Measurements from ENCODE around the gene SH2D5.
"Not testable (repeated sequence)": the region's sequence is repeated elsewhere in the genome, so short reads cannot be mapped to it uniquely, and the experiment has no call there.

Gene SH2D5

DNA sequence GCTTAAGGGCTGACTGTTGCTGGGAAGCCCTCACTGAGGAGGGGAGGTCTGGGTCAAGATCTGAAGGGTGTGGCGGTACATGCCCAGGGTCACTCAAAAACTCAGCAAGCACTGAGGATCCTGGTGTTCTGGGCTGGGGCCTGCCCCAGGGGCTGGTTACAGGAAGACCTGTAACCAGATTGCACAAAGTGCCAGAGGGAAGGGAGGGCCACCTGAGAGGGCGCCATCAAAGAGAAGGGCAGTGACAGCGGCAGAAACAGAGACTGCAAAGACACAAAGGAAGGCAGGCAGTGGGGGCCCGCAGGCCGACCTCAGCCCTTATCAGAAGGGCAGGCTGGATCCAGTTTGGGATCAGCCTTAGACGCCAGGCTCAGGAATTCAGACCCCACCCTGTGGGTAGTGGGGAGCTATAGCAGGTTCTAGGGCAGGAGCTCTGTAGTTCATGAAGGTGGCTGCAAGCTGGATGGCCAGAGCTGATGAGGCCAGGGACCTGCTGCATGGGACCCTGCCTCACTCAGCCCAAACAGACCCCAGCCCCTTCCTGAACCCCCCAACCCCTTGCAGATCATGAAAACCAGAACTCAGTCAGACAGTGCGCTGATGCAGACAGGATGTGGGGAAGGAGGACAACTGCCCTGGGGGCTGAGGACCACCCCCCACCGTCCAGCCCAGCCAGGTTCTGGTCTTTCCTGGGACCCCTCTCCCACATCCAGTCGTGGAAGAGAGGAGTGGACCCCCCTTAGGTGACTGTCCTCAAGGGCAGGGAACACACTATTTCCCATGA is 3.9 kb downstream of the SH2D5 start:
- no peak for DNase-seq (ENCODE audit: low spot score)

DNA sequence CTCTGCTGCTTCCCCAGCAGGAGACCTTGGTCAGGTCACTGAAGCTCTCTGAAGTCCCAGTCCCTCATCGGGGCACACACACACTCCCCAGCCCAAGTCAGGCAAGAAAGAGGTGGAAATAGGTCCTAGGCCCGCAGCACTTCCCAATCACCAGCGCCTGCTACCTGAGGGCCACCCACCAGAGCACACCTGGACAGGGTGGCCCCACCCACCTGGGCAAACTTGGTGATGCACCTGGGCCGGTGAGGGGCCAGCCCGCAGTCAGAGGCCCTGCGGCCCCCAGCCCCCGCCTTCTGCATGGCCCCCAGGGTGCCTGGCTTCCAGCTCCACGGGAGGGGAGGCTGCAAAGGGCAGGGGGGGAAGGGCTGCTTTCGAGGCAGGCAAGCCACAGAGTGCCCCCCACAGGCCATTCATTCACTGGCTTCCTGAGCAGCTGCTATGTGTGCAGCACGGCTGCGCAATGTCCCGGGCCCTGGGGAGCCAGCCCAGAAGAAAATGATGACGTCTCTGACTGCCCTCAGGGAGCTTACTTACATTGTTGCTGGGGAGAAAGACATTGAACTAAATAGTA is 4.7 kb downstream of the SH2D5 start:
- no peak for DNase-seq (ENCODE audit: low spot score)

DNA sequence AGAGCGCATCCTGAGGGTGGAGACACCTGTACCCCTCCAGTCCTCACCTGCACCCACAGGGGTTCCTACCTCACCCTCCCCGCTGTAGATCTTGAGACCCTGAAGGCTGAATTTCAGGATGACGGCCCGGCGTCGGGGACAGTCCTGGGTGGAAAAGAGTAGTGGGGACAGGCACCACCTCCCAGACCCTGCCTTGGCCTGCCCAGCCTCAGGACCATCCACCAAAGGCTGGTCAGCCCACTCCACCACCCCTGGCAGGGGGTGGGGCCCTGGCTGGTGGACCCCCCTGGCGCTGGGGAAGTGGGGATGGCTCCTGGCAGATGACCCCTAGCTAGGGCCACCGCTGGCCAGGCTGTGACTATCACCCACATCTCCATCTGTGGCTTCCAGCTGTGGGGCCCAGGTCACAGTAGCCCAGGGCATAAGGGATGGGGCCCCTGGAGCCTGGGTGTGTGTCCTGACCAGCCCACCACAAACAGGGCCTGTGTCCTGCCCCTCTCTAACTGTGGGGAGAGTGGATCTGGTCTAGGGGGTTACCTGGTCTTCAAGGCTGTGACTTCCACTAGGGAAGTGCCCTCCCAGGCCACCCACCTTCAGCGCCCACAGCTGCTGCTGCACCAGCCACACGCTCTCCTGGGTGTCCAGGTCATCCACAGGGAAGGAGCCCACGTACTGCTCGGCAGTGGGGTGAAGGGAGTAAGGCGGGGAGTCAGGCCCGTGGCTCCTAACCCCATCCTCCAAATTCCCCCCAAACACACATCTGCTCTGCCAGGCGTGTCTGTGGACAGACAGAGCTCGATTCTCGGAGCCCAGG is 5.4 kb downstream of the SH2D5 start:
- no peak for DNase-seq (ENCODE audit: low spot score)

DNA sequence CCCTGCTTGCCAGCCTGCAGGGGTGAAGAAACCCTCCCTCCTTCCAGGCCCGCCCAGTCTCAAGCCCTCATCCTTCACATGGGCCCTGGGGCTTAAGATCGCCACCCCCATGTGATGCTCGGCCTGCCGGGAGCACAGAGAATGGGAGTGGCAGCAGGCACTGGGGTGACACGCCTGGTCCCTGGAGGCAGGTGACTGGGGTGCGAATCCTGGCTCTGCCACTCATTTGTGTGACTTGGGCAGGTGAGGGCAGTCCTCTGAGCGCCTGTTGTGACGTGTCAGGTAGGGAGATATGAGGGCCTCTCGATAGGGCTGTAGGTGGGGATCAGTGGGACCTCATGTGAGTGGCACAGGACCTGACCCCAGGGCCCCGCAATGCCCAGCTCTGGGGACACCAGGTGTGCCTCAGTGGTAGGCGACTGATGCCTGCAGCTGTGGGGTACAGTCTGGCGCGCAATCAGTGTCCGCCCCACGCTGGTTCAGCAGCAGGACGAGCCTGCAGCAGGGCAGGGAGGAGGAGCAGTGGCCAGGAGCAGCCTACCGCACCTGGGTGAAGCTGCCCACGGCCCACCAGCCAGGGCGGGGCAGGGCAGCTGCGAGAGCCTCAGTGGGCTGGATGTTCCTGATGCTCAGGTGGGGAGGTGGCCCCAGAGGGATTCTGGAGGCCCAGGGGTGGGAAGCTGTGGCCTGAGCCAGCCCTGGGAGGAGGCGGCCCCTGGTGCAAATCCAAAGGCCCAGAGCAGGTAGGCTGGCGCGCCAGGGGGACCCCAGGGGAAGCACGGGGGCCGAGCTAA is 6.2 kb downstream of the SH2D5 start:
- no peak for DNase-seq (ENCODE audit: low spot score)

DNA sequence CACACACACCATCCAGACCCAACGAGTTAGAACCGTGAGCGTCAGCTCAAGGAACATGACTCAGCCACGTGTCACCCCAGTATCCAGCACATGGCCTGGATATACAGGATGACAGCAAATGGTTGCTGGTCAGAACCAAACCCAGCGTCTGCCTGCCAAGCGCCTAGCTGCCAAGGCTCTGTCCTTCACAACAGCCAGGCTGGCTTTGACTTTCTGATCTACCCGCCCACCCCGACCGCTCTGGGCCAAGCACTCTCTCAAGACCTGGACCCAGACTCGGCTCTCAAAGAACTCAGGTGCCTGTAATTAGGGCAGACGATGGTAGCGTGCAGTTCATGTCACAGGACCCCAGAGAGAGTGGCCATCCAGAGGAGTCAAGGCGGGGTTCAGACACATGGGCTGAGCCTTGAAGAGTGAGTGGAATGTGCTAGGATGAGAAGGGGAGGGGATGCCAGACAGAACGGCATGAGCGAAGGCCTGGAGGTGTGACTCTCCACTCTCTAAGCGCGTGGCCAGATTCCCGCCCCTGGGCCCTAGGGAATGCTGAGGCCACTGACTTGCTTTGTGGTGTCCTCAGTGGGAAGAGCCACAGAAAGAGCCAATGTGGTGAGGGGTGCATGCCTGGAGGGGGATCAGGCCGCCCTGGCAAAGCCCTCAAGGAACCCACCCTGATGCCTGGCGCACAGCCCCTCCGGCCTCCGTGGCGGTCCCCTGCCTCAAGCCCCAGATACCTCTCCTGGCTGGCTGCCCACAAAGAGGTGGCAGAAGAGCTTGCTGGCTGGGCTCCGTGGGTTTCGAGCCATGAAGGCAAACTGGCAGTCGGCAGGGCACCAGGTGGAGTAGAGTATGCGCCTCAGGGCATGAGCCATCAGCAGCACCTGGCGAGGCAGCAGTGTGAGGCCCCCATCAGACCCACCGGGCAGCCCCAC is 7.0 kb downstream of the SH2D5 start:
- no peak for DNase-seq (ENCODE audit: low spot score)

DNA sequence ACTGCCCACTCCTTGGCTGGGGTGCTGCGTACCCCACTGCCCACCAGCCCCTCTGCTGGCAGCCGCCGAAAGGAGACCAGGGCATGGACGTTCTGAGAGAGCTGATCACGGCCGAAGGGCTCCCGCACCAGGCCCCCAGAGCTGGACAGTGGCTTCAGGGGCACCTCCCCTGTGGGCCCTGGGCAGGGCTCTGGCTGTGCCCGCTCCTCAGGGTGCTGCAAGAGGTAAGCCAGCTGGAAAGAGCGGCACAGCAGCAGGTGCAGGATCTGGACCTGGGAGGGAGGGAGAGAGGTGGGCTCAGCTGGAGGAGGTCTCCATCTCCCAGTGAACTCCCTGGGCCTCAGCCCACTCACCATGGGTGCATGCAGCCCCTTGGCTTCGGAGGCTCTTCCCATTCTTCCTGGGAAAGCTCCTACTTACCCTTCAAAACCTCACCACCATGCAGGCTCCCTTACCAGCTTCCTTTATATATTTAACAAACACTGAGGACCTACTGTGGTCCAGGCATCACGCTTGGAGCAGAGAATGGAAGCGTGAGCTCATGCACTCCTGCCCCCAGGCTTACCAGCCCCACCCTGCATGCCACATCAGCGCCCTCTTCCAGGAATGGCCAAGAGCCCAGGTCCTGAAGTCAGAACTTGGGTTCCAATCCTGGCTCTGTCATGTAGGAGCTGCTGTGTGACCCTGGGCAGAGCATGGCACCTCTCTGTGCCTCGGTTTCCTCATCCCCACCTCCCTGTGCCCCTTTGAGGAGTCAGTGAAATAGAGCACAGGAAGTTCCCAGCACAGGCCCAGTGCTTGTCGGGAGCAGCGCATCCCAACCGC is 7.9 kb downstream of the SH2D5 start:
- DNase-seq (ENCODE audit: low spot score) = no peak

DNA sequence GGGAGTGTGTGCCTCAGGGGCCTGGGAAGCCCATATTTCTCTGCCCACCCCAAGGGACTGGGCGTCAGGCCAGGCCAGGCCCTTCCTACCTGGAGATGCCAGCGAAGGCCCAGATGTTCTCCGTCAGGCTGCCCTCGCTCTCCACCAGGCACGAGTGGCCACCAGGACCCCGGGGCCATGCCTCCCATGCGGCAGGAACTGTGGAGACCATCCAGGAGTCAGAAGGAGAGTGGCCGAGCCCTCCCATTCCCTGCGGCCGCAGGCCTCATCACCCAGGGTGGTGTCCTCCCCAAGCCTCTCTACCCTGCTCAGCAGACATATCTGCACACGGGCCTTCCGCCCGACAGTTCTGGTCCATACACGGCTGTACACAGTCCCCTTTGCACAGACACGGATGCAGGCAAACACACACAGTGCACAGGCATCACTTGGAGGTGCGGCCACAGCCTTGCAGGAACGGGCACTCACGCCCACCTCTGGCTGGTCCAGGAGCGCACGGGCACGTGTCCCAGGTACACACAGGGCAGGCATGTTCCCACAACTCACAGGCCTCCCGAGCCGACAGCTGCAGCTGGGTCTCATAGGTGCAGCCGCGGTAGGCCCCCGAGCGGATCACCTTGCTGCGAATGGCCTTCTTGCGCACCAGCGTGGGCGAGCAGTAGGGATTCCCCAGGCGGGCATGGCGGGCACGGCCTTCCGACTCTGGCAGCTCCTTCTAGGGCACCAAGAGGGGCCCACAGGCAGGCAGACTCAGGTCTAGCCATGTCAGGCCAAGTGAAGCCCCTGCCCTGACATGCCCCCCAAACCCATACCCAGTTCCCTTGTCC is 8.8 kb downstream of the SH2D5 start:
- no peak for DNase-seq (ENCODE audit: low spot score)

DNA sequence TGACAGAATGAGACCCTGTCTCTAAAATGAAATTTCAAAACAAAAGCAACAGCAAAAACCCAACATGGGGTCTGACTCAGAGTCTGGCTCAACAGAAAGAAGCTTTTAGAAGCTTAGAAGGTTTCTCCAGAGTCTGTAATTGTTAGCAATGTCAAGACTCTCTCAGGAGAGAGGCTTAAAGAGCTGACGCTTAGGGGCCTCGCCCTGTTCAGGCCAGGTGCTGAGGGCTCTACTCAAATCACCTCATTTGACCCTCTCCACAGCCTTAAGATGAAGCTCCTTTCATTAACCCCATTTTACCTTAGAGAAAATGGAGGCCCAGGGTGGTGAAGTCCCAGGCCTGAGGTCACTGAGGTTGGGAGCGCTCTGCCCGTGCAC is 9.4 kb downstream of the SH2D5 start:
- no peak for DNase-seq (ENCODE audit: low spot score)

DNA sequence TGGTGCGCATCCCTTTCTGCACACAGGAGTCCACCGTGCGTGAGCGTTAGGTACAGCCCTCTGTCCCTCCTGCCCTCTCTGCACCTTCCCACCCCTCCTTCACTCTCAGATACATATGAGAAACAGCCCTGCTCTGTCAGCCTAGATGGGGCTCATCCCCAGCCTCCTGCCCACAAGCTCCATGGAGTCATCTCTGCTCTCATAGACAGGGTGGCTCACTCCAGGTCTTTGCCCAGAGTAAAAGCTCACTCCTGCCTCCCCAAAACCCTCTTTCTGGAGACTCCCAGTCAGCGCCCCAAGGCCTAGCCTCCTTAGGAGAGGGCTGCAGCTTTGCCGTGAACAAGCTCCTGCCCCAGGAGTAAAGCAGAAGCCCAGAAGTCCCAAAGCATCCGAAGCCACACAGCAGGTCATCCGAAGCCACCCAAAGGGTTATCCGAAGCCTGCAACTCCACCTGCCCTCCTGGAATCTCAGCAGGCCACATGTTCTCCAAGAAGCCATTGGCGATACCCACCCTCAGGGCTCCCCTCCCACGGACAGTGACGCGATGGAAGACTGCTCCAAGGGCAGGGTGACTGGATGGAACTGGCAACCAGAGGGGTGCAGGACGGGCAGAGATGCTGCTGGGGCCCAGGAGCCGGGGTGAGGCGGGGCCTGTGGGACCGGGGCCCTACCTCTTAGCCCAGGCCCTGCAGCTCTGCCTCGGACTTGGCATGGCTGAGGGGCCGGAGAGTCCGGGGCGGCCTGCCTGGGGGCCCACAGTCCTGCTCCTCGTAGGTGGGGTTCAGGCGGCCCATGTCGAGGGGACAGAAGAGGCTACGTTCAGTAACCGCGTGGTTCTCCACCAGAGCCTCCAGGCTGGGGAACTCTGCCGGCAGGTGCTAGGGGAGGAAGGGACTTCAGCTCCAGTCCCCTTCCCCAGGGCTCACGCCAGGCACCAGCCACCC is 11.1 kb downstream of the SH2D5 start:
- no peak for DNase-seq (ENCODE audit: low spot score)

DNA sequence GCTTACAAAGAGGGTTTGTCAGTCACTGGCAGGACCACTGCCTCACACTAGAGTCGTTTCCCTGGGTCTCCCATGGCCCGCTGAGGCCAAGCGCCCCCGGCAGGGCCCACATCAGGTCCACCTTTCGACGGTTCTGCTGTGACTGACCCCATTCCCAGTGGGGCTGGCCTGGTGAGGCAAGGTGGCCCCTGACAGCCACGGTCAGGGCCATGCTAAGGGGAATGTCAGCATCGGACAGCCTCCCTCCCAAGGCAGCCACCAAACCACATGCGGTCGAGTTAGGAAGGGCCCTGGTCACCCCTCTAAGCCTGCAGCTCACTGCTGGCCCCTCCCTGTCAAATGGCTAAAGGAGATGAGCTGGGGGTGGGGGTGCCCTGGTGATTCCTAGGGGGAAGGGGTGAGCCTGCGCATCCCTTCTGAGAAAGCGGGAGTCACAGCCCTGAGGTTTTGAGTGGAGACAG is 11.8 kb downstream of the SH2D5 start:
- DNase-seq (ENCODE audit: low spot score) = no peak

DNA sequence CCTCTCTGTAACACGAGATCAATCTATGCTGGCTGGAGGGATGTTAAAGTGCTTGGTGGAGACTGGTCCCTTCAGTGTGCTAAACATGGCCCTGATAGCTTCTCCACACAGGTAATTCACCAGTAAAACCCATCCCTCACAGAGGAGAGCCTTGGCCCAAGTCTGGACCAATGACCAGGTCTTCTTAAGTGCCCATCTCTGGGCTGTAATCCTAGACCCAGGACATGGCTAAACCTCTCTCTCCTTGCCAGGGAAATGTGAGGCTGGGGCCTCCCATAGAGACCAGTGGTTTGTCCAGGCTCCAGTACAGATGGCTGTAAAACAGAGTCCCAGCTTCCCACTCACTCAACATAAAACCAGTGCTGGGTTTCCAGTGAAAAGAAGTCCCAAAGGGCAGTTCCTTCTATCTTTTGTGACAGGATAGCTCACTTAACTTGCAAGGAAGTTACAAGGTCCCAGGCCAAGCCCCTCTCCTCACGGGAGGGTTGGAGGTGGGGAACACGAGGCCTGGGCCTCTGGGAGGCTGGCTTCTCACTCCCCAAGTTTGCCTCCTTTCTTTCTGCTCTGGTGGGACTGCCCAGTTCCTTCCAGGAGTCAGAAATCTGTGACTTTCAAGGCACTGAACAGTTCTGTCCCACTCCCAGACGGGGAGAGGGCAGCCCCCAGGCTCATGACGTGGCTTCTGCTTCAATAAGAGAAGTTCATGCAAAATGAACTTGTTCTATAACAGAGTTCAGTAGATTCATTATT is 12.5 kb downstream of the SH2D5 start:
- no peak for DNase-seq (ENCODE audit: low spot score)

DNA sequence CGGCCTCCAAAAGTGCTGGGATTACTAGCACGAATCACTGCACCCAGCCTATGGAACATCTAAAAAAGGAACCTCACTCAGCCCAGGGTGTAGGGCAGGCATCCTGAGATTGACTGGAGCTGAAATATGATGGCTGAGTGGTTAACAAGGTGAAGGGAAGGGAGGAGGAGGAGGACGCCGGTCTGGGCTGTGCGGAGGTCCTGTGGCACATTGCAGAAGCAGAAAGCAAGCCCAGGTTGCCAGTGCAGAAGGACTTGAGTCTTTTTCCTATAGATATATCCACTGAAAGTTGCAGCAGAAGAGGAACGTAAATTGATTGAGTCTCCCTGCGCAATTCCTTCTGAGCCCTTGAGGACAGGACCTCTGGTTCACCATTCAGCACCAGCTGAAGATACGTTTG is 13.2 kb downstream of the SH2D5 start:
- DNase-seq (ENCODE audit: low spot score) = no peak

DNA sequence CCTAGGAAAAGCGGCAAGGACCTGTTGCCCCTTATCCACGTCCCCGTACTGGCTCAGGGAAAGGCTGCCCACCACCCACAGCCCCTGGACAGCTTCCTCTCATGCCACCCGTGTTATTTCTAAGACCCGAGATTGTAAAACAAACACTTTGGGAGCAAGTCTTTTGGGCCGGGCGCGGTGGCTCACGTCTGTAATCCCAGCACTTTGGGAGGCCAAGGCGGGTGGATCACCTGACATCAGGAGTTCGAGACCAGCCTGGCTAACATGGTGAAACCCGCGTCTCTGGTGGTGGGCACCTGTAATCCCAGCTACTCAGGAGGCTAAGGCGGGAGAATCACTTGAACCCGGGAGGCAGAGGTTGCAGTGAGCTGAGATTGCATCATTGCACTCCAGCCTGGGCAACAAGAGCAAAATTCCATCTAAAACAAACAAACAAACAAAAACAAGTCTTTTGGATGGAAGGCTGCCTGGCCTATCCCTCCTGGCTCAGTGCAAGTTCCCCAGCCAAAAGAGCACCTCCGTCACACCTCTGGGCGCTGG is 14.1 kb downstream of the SH2D5 start:
- DNase-seq (ENCODE audit: low spot score) = not testable (repeated sequence)

DNA sequence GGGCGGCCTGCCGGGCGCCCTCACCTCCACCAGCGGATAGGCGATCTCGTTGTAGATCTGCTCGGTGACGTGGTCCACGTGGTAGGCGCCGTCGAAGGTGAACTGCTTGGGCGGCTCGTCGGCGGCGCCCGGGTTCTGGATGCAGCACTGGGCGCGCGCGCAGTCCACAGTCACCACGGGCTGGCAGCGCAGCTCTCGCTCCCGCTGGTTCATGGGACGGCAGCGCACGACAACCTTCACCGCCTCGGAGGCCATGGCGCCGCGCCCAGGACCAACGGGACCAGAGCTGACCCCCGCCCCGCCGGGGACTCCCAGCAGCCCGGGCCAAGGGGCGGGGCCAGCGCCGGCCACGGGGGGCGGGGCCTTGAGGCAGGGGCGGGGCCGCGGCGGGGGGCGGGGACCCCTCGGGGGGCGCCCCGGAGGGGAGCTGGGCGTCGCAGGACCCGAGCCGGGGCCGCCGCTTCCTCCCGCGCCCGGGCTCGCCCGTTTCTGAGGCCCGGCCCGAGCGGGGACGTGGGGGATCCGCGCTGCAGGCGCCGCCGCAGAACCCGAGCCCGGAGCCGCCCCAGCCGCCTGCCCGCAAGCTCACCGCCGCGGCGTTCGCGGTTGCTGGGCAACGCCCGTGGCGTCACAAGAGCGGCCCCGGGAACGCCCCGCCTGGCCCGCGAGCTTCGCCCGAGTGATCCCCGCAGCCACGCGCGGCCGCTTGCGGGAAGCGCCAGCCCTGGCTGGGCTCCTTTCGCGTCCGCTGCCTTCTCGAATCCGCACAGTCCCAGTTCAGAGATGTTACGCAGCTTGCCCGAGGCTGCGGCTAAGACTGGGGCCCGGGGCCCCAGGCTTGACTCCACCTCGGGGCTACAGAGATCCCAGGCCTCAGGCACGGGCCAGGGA is 14.8 kb downstream of the SH2D5 start, which contains the start of gene KIF17:
KIF17 (minus strand) TSS at position 556 of the 891 bp plus-strand sequence; CDS start at position 255, 301 bp downstream.
- DNase-seq (ENCODE audit: low spot score) = peak; percentile 76

DNA sequence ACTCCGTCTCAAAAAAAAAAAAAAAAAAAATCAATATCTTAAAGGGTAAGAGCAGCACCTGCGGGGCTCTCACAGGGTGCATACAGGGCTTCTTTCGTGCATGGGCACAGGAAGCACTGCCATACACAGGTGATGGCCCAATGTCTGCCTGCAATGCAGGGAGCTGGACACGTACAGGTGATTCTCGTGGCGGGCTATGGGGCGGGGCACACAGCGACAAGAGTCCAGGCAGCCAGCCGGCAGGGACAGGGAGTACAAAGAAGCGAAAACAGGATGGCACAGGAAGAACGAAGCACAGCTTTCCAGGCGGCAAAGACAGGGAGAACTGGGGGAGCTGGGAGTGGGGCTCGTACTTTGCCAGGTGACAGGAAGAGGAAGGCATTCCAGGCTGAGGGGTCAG is 16.3 kb downstream of the SH2D5 start:
- no peak for DNase-seq (ENCODE audit: low spot score)

DNA sequence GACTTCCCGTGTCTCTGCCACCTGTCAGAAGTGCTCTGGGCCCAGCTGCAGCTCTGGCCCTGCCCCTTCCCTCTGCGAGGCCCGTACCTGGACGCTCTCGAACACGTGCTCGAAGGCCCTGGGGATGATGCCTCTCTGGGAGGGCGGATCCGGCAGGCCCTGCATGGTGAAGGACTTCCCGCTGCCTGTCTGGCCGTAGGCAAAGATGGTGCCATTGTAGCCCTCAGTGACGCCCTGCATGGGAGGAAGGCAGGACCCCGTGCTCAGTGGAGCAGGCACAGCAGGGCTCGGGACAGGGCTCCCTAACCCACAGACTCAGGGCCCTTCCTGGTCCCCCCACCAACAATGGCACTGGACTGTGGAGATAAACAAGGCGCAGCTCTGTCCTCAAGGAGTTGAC is 17.1 kb downstream of the SH2D5 start:
- no peak for DNase-seq (ENCODE audit: low spot score)

All from hematopoietic multipotent progenitor cell treated with erythropoietin and hydrocortisone succinate and interleukin-3 and kit ligand, for 17 days (in vitro differentiated cells).